ENCODE measurements around the gene PSMB3.

The PSMB3 gene

DNA sequence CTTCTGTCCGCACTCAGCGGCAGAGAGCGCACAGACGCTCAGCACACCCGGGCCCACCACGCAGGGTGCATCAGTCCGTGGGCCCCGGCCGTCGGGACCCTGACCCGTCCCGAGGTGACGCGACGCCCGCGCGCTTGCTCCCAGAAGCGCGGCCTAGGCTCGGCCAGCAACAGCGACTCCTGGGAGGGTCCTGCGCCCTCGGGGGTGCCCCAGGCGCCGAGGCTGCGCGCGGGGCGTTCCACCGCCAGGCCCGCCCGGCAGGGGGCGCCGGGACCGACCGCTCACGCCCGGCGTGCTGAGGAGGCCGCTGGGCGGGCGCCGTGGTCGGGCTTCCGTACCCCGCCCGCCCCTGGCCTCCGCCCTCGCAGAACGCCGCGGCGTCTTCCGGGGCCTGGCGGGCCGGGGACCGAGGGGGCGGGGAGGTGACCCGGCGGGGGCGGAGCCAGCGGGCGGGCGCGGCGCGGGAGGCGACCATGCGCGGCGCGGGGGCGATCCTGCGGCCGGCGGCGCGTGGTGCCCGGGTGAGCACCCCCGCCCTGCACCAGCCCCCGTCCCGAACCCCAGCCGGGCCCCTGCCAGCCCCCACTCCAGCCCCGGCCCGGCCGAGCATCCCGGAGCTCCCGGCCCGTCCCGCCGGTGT, 22.5 kb upstream of the PSMB3 start, which contains the start of gene CISD3:
Gene CISD3, plus strand, starts transcription at position 456 of the 640 bp plus-strand sequence. Its CDS starts 18 bp downstream, at position 474.
- Histone ChIP-seq H3K9me3 (ENCODE audit: low read length) (no peaks in the 10 kb centered on the region), H3K4me1 (ENCODE audit: insufficient read depth, low read length, severe bottlenecking) (peaks cover 47% of the 10 kb centered on the region), H3K79me2 (ENCODE audit: insufficient read depth, low read length) (no peaks in the 10 kb centered on the region), H3K36me3 (ENCODE audit: insufficient read depth, low read length) (peaks cover 3% of the 10 kb centered on the region; the same call in 1 of the 2 replicates), H2AFZ (ENCODE audit: low read length) (no peak within 1 kb of the TSS), H4K20me1 (ENCODE audit: insufficient read depth, low read length) (no peaks in the 10 kb centered on the region), H3K27me3 (ENCODE audit: insufficient read depth, low read length) (no peaks in the 10 kb centered on the region), H3K9me2 (ENCODE audit: low read depth, low read length) (no peaks in the 10 kb centered on the region), H3K9ac (ENCODE audit: low read length) (peak within 1 kb of the TSS; percentile 89), H3K27ac (ENCODE audit: low read depth, low read length, poor library complexity, severe bottlenecking) (peak within 1 kb of the TSS; percentile 42), H3K4me2 (ENCODE audit: low read length) (peak within 1 kb of the TSS; percentile 93), H3F3A (ENCODE audit: insufficient read depth, low read length) (peaks cover 9% of the 10 kb centered on the region; the same call in 1 of the 2 replicates), H3K4me3 (ENCODE audit: low read depth, low read length, poor library complexity, severe bottlenecking) (peak within 1 kb of the TSS; percentile 75)
- TF ChIP-seq, protein P1, sequence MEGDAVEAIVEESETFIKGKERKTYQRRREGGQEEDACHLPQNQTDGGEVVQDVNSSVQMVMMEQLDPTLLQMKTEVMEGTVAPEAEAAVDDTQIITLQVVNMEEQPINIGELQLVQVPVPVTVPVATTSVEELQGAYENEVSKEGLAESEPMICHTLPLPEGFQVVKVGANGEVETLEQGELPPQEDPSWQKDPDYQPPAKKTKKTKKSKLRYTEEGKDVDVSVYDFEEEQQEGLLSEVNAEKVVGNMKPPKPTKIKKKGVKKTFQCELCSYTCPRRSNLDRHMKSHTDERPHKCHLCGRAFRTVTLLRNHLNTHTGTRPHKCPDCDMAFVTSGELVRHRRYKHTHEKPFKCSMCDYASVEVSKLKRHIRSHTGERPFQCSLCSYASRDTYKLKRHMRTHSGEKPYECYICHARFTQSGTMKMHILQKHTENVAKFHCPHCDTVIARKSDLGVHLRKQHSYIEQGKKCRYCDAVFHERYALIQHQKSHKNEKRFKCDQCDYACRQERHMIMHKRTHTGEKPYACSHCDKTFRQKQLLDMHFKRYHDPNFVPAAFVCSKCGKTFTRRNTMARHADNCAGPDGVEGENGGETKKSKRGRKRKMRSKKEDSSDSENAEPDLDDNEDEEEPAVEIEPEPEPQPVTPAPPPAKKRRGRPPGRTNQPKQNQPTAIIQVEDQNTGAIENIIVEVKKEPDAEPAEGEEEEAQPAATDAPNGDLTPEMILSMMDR (IDR thresholded peaks at IDR 0.05; ENCODE audit: low read length), result peak; percentile 50
- TF ChIP-seq EZH2 (IDR thresholded peaks at IDR 0.05; ENCODE audit: borderline replicate concordance, low read length), result no peak

DNA sequence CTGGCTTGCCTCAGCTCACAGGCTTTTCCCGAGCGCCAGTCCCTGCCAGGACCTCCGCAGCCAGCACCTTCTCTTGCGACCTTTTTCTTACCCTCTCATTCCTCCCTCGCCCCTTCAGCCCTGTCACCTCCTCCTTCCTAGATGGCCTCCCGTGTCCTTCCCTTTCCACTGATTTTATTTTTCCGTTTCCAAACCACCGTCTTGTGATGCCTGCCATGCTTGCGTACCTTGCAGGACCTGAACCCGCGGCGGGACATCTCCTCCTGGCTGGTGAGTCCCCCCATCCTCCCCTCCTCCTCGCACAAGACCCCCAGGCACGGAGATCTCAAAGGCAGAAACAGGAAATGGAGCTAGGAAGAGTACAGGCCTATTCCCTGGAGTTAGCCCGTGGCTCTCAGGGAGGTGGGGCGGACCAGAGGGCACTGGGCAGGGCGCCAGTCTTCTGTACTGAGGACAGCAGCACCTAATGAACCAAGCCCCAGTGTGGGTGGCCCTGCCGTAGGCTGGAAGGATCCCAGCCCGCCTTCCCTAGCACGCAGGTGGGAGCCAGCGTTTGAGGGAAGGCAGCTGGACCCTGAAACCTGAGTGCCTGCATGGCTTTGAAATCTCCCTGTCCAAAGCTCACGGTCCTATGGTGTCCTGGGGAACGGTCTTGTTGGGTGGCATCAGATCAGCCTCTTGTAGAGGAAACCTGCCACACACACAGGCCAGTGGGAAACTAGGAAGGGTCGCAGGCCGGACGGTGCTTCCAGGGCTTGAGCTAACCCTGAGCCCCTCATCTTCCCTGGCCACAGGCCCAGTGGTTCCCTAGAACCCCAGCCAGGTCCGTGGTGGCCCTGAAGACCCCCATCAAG, 21.8 kb upstream of the PSMB3 start:
- peak overlapping the region; percentile 75 for H3K4me3 ChIP-seq (ENCODE audit: low read depth, low read length, poor library complexity, severe bottlenecking)
- TF ChIP-seq, protein P1 (IDR thresholded peaks at IDR 0.05; ENCODE audit: low read length), result no peak
- TF ChIP-seq EZH2 (IDR thresholded peaks at IDR 0.05; ENCODE audit: borderline replicate concordance, low read length), result no peak
- H4K20me1 ChIP-seq (ENCODE audit: insufficient read depth, low read length), result no peaks in the 10 kb centered on the region
- H2AFZ ChIP-seq (ENCODE audit: low read length), result no peak overlapping the region
- no peaks in the 10 kb centered on the region for H3K36me3 ChIP-seq (ENCODE audit: insufficient read depth, low read length)
- peaks cover 47% of the 10 kb centered on the region for H3K4me1 ChIP-seq (ENCODE audit: insufficient read depth, low read length, severe bottlenecking)
- H3K9ac ChIP-seq (ENCODE audit: low read length), result peak overlapping the region; percentile 89
- H3K9me3 ChIP-seq (ENCODE audit: low read length), result no peaks in the 10 kb centered on the region
- peak overlapping the region; percentile 42 for H3K27ac ChIP-seq (ENCODE audit: low read depth, low read length, poor library complexity, severe bottlenecking)
- 0 out of 2 replicates have a peak, but pooled peaks cover 1% of the 10 kb centered on the region for H3K27me3 ChIP-seq (ENCODE audit: insufficient read depth, low read length)
- peak overlapping the region; percentile 85 for H3K4me2 ChIP-seq (ENCODE audit: low read length)
- no peaks in the 10 kb centered on the region for H3K79me2 ChIP-seq (ENCODE audit: insufficient read depth, low read length)
- H3K9me2 ChIP-seq (ENCODE audit: low read depth, low read length), result no peaks in the 10 kb centered on the region
- H3F3A ChIP-seq (ENCODE audit: insufficient read depth, low read length), result peaks cover 9% of the 10 kb centered on the region; the same call in 1 of the 2 replicates

DNA sequence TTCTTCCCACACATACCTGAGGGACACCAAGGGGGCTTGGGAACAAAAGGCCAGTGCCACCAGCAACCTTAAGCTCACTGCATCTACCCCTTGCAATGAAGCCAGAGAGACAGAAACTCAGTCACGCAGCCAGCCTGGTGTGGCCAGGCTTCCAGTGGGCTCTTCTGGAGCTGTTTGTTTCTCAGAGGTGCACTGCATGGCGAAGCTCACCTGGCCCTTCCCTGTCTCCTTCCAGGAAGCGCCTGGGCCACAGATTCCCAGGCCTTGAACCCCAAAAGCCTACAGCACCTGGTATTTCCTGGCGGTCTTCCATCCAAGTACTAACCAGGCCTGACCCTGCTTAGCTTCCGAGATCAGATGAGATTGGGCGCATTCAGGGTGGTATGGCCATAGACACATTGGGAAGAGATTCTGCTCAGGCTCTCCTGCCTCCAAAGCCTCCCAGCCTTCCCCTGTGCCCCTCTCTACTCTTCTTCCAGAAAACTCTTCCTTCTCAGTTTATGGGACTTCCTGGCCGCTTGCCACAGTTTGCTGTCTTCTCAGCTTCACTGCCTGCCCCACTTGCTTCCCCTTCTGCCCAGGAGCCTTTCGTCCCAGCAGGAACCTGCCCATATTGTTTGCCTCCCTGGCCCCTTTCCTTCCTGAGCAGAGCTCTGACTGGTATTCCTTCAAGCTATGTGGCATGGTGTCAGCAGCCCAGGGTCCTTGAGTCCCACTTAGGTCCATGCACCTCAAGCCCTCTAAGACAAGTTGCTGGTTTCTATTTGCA, 20.8 kb upstream of the PSMB3 start:
- Histone ChIP-seq H3K9me2 (ENCODE audit: low read depth, low read length) (no peaks in the 10 kb centered on the region), H3K4me2 (ENCODE audit: low read length) (peak overlapping the region; percentile 85), H3K79me2 (ENCODE audit: insufficient read depth, low read length) (no peaks in the 10 kb centered on the region), H3K9me3 (ENCODE audit: low read length) (no peaks in the 10 kb centered on the region), H3K4me1 (ENCODE audit: insufficient read depth, low read length, severe bottlenecking) (peaks cover 47% of the 10 kb centered on the region), H3K4me3 (ENCODE audit: low read depth, low read length, poor library complexity, severe bottlenecking) (peak overlapping the region; percentile 75), H3K36me3 (ENCODE audit: insufficient read depth, low read length) (no peaks in the 10 kb centered on the region), H4K20me1 (ENCODE audit: insufficient read depth, low read length) (no peaks in the 10 kb centered on the region), H3K27me3 (ENCODE audit: insufficient read depth, low read length) (0 out of 2 replicates have a peak, but pooled peaks cover 4% of the 10 kb centered on the region), H3K9ac (ENCODE audit: low read length) (peak overlapping the region; percentile 89), H3F3A (ENCODE audit: insufficient read depth, low read length) (peaks cover 9% of the 10 kb centered on the region; the same call in 1 of the 2 replicates), H3K27ac (ENCODE audit: low read depth, low read length, poor library complexity, severe bottlenecking) (no peak overlapping the region), H2AFZ (ENCODE audit: low read length) (no peak overlapping the region)
- TF ChIP-seq, protein P1 (IDR thresholded peaks at IDR 0.05; ENCODE audit: low read length), result no peak
- no peak for TF ChIP-seq EZH2 (IDR thresholded peaks at IDR 0.05; ENCODE audit: borderline replicate concordance, low read length)

Measured in OCI-LY1 (cell line).